ENCODE data around the gene INPP5D. TPM values are rescaled to one million over a fixed set of nuclear protein-coding genes. Genes with fewer than 3 reads are reported as not detected.

The INPP5D gene
- total RNA-seq, 1 donor from 2014 or later: 275 TPM

DNA sequence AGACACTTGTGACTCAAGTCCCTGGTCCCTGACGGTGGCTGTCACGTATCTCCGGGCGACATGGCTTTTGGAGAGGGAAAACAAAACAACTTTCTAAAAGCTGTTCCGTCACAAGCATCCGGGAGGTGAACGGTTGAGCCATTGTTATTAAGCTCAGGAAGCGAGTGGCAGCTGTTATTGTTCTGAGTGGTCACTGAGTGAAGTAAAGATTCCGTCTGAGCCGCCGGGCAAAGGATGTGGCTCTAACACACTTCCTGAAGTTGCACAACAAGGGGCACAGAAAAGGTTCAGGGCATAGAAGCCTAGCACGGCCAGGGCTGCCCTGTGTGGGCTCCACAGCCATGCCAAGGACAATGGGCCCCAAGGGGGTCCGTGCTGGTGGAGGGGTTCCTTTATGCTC, 24.3 kb downstream of the INPP5D start:
- H3K9me3 Mint-ChIP-seq: no peaks in the 10 kb centered on the region
- peaks cover 97% of the 10 kb centered on the region for H3K4me1 Mint-ChIP-seq
- peaks cover 75% of the 10 kb centered on the region for H3K36me3 Mint-ChIP-seq (ENCODE audit: low read depth)
- H3K4me3 Mint-ChIP-seq: peak overlapping the region; percentile 75
- intact Hi-C loops (cut with micrococcal nuclease): no loop called here
- H3K27ac Mint-ChIP-seq: peak overlapping the region; percentile 98
- POLR2A ChIA-PET: interaction anchor here (0.8 to 13.1 kb wide), 7 partner anchors 9 to 58 kb away, joined by 3 to 319 read pairs (median 8); partner anchors contain the start of gene INPP5D
- no peaks in the 10 kb centered on the region for H3K27me3 Mint-ChIP-seq
- TF ChIP-seq, protein P1, sequence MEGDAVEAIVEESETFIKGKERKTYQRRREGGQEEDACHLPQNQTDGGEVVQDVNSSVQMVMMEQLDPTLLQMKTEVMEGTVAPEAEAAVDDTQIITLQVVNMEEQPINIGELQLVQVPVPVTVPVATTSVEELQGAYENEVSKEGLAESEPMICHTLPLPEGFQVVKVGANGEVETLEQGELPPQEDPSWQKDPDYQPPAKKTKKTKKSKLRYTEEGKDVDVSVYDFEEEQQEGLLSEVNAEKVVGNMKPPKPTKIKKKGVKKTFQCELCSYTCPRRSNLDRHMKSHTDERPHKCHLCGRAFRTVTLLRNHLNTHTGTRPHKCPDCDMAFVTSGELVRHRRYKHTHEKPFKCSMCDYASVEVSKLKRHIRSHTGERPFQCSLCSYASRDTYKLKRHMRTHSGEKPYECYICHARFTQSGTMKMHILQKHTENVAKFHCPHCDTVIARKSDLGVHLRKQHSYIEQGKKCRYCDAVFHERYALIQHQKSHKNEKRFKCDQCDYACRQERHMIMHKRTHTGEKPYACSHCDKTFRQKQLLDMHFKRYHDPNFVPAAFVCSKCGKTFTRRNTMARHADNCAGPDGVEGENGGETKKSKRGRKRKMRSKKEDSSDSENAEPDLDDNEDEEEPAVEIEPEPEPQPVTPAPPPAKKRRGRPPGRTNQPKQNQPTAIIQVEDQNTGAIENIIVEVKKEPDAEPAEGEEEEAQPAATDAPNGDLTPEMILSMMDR (IDR thresholded peaks at IDR 0.05): no peak
- CTCF ChIA-PET: interaction anchor here (1.4 to 4.8 kb wide), 4 partner anchors 8 to 30 kb away, joined by 4 to 32 read pairs (median 17); partner anchors contain the start of gene INPP5D
- no peak for ATAC-seq (ENCODE audit: low read depth)
- DNase-seq: no peak

- Mint-ChIP-seq H3K4me3 (peak overlapping the region; percentile 76), H3K27me3 (no peaks in the 10 kb centered on the region), H3K9me3 (no peaks in the 10 kb centered on the region), H3K27ac (peak overlapping the region; percentile 98), H3K36me3 (ENCODE audit: low read depth) (peaks cover 78% of the 10 kb centered on the region), H3K4me1 (peaks cover 97% of the 10 kb centered on the region)
- ChIA-PET CTCF (interaction anchor here (0.7 to 4.8 kb wide), 5 partner anchors 9 to 31 kb away, joined by 3 to 32 read pairs (median 11); partner anchors contain the start of gene INPP5D), POLR2A (interaction anchor here (0.7 to 13.1 kb wide), 7 partner anchors 7 to 39 kb away, joined by 4 to 319 read pairs (median 11); partner anchors contain the start of gene INPP5D)
- no peak for DNase-seq
- no peak for ATAC-seq (ENCODE audit: low read depth)
- TF ChIP-seq, protein P1 (IDR thresholded peaks at IDR 0.05): no peak
- intact Hi-C loops (cut with micrococcal nuclease): no loop called here
Measured at GRCh38 chr2:233085037-233085838, 25.1 kb downstream of the INPP5D start.

GRCh38 chr2:233085839-233086150, 25.7 kb downstream of the INPP5D start:
- H3K36me3 Mint-ChIP-seq (ENCODE audit: low read depth): peaks cover 78% of the 10 kb centered on the region
- CTCF ChIA-PET: interaction anchor here (0.7 kb wide), 1 partner anchor 25 kb away, joined by 3 read pairs; the partner anchor contains the start of gene INPP5D
- intact Hi-C loops (cut with micrococcal nuclease): loop anchor here (1.0 kb wide), 1 partner anchor 15 kb away; no protein-coding TSS in a partner anchor

GRCh38 chr2:233087713-233088112, 27.6 kb downstream of the INPP5D start:
- intact Hi-C loops (cut with micrococcal nuclease): loop anchor here (1.0 kb wide), 2 partner anchors 11 to 26 kb away; no protein-coding TSS in a partner anchor
- TF ChIP-seq, protein P1 (IDR thresholded peaks at IDR 0.05): no peak
- ChIA-PET POLR2A (interaction anchor here (0.5 to 13.1 kb wide), 6 partner anchors 10 to 1375 kb away, joined by 5 to 319 read pairs (median 14); partner anchors contain the start of gene INPP5D), CTCF (no interaction called here)
- Mint-ChIP-seq H3K27me3 (no peaks in the 10 kb centered on the region), H3K4me1 (peaks cover 97% of the 10 kb centered on the region), H3K4me3 (peak overlapping the region; percentile 5), H3K36me3 (ENCODE audit: low read depth) (peaks cover 77% of the 10 kb centered on the region), H3K9me3 (no peaks in the 10 kb centered on the region), H3K27ac (peak overlapping the region; percentile 81)
- no peak for ATAC-seq (ENCODE audit: low read depth)
- DNase-seq: no peak

More at GRCh38 chr2:233085839-233086150, 25.7 kb downstream of the INPP5D start:
- H3K27me3 Mint-ChIP-seq: no peaks in the 10 kb centered on the region
- H3K4me1 Mint-ChIP-seq: peaks cover 97% of the 10 kb centered on the region
- peak overlapping the region; percentile 76 for H3K4me3 Mint-ChIP-seq
- TF ChIP-seq, protein P1 (IDR thresholded peaks at IDR 0.05): no peak
- ATAC-seq (ENCODE audit: low read depth): no peak
- no peak for DNase-seq
- peak overlapping the region; percentile 98 for H3K27ac Mint-ChIP-seq
- POLR2A ChIA-PET: interaction anchor here (0.7 to 13.1 kb wide), 5 partner anchors 8 to 25 kb away, joined by 4 to 319 read pairs (median 16); partner anchors contain the start of gene INPP5D
- H3K9me3 Mint-ChIP-seq: no peaks in the 10 kb centered on the region

GRCh38 chr2:233088972-233089345, 28.8 kb downstream of the INPP5D start:
- intact Hi-C loops (cut with micrococcal nuclease): no loop called here
- peak overlapping the region; percentile 81 for H3K27ac Mint-ChIP-seq
- H3K4me3 Mint-ChIP-seq: no peak overlapping the region
- no peaks in the 10 kb centered on the region for H3K9me3 Mint-ChIP-seq
- peaks cover 97% of the 10 kb centered on the region for H3K4me1 Mint-ChIP-seq
- POLR2A ChIA-PET: interaction anchor here (0.6 to 13.1 kb wide), 3 partner anchors 13 to 35 kb away, joined by 4 to 319 read pairs (median 270); partner anchors contain the start of gene INPP5D
- TF ChIP-seq, protein P1 (IDR thresholded peaks at IDR 0.05): no peak
- H3K36me3 Mint-ChIP-seq (ENCODE audit: low read depth): peaks cover 72% of the 10 kb centered on the region
- DNase-seq (no peak), ATAC-seq (ENCODE audit: low read depth) (no peak)
- H3K27me3 Mint-ChIP-seq: no peaks in the 10 kb centered on the region
- CTCF ChIA-PET: interaction anchor here (1.1 kb wide), 1 partner anchor 35 kb away, joined by 5 read pairs; no protein-coding TSS in a partner anchor
